ENCODE measurements around the gene GRIA3. TPM values are rescaled to one million over a fixed set of nuclear protein-coding genes. Genes with fewer than 3 reads are reported as not detected.

The GRIA3 gene
- total RNA-seq: 0.18 TPM in 1 of 2 replicates, not detected in the other

GRCh38 chrX:123184219-123184865, at the start of gene GRIA3:
Gene GRIA3, plus strand, starts transcription at chrX:123184278. Its CDS starts 258 bp downstream, at chrX:123184536.

